Measurements from ENCODE around the gene MOB3B. TPM values are rescaled to one million over a fixed set of nuclear protein-coding genes. Genes with fewer than 3 reads are reported as not detected.

MOB3B gene
- total and polyA plus RNA-seq, 2 of the 13 experiments (the other 11 are each of a cell fraction or from before 2014, with no cell fraction given), result 0.03 to 0.09 TPM

- Histone ChIP-seq H4K20me1 (ENCODE audit: insufficient read depth, low read length) (no peaks in the 10 kb centered on the region), H3K27ac (ENCODE audit: extremely low read length, insufficient read depth, low read length) (no peak overlapping the region), H3K79me2 (ENCODE audit: insufficient read depth, low read length) (no peaks in the 10 kb centered on the region), H3K4me1 (ENCODE audit: insufficient read depth, low read length) (no peaks in the 10 kb centered on the region), H3K27me3 (ENCODE audit: control insufficient read depth in 1 of 2, insufficient read depth in 2 of 2, low read length in 2 of 2) (no peaks in the 10 kb centered on the region; a peak in 1 of 5 replicates), H3K4me2 (ENCODE audit: low read depth, low read length) (no peak overlapping the region), H3K4me3 (replicated peaks in 1 of 3; ENCODE audit: insufficient read depth in 1 of 3, low read depth in 2 of 3, low read length in 3 of 3) (no peak overlapping the region), H3K9ac (ENCODE audit: insufficient read depth, low read depth, low read length) (no peak overlapping the region), H3K9me3 (ENCODE audit: low read length) (no peaks in the 10 kb centered on the region), H3K36me3 (replicated peaks in 1 of 2; ENCODE audit: control insufficient read depth in 1 of 2, insufficient read depth in 2 of 2, low read length in 2 of 2) (no peaks in the 10 kb centered on the region), H2AFZ (ENCODE audit: low read length) (no peak overlapping the region)
- no peak for TF ChIP-seq ZNF382 (CRISPR knock-in tag; IDR thresholded peaks at IDR 0.05; ENCODE audit: borderline replicate concordance)
- TF ChIP-seq ZNF616 (CRISPR knock-in tag; IDR thresholded peaks at IDR 0.05; ENCODE audit: low read depth), result no peak
- no peak for TF ChIP-seq SRSF9 (IDR thresholded peaks at IDR 0.05; ENCODE audit: borderline replicate concordance, insufficient read depth, low read depth, low read length, poor library complexity, severe bottlenecking)
- TF ChIP-seq ARID2 (CRISPR knock-in tag; IDR thresholded peaks at IDR 0.05; ENCODE audit: borderline replicate concordance), result no peak
- TF ChIP-seq MLXIP (CRISPR knock-in tag; IDR thresholded peaks at IDR 0.05; ENCODE audit: borderline replicate concordance), result no peak
- no peak for TF ChIP-seq LBX2 (CRISPR knock-in tag; IDR thresholded peaks at IDR 0.05; ENCODE audit: borderline replicate concordance)
- TF ChIP-seq KAT8 (CRISPR knock-in tag; IDR thresholded peaks at IDR 0.05), result no peak
- TF ChIP-seq, protein P1, sequence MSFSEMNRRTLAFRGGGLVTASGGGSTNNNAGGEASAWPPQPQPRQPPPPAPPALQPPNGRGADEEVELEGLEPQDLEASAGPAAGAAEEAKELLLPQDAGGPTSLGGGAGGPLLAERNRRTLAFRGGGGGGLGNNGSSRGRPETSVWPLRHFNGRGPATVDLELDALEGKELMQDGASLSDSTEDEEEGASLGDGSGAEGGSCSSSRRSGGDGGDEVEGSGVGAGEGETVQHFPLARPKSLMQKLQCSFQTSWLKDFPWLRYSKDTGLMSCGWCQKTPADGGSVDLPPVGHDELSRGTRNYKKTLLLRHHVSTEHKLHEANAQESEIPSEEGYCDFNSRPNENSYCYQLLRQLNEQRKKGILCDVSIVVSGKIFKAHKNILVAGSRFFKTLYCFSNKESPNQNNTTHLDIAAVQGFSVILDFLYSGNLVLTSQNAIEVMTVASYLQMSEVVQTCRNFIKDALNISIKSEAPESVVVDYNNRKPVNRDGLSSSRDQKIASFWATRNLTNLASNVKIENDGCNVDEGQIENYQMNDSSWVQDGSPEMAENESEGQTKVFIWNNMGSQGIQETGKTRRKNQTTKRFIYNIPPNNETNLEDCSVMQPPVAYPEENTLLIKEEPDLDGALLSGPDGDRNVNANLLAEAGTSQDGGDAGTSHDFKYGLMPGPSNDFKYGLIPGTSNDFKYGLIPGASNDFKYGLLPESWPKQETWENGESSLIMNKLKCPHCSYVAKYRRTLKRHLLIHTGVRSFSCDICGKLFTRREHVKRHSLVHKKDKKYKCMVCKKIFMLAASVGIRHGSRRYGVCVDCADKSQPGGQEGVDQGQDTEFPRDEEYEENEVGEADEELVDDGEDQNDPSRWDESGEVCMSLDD (CRISPR knock-in tag; IDR thresholded peaks at IDR 0.05; ENCODE audit: borderline replicate concordance), result no peak
- intact Hi-C loops (cut with micrococcal nuclease; ENCODE audit: unreplicated experiment) (no loop called here), in situ Hi-C loops (cut with HindIII; ENCODE audit: extremely low pct_ligation_motif_present, low pct_unique_long_range_greater_than_20kb) (no loop called here)
- DNase-seq (ENCODE audit: low spot score), result no peak
- ChIA-PET CTCF (ENCODE audit: low intra/inter-chr PET ratio, low total read pairs) (no interaction called here), POLR2A (no interaction called here)
- no TSS peak for BruUV-seq (replicated peaks)
- ATAC-seq, result no peak
- no peak for FAIRE-seq
- WGBS (ENCODE audit: low lambda C conversion rate), result 5% methylated on average over 2 of the region's 2 CpGs
Observed at GRCh38 chr9:27482709-27483108, 46.9 kb downstream of the MOB3B start.

Measured in HepG2 (cell line).